Activated B cell treated with CpG ODN at 0.5 μM for 24 hours (primary cell): ENCODE data around the gene NAA40. TPM values are rescaled to one million over a fixed set of nuclear protein-coding genes. Genes with fewer than 3 reads are reported as not detected.

Experiments
- ATAC-seq: fragments of 200-7000 bp; cut with Tn5 transposase; one replicate; pipeline ENCODE4 v1.10.0; 2021; ENCODE audit warnings: low read depth, mild to moderate bottlenecking, moderate library complexity
- CTCF ChIA-PET: fragments of 350-600 bp; sonication (Branson Sonifier 250); formaldehyde crosslinking; loops from one replicate; lab custom pipeline; 2021; ENCODE audit warnings: antibody characterized with exemption; lab: Charles Lee
- POLR2A ChIA-PET: fragments of 350-600 bp; sonication (Branson Sonifier 250); formaldehyde crosslinking; loops from one replicate; lab custom pipeline; 2021; ENCODE audit warnings: antibody characterized with exemption; lab: Charles Lee
- DNase-seq: peaks from one replicate; pipeline ENCODE4 v3.0.0; 2022
- H3K27ac Mint-ChIP-seq: one replicate; pipeline ENCODE4 v1.8.0; 2020; ENCODE audit warnings: mixed read lengths
- H3K27me3 Mint-ChIP-seq: one replicate; pipeline ENCODE4 v1.8.0; 2021; ENCODE audit warnings: mixed read lengths
- H3K36me3 Mint-ChIP-seq: one replicate; pipeline ENCODE4 v1.8.0; 2021; ENCODE audit warnings: low read depth, mixed read lengths
- H3K4me1 Mint-ChIP-seq: one replicate; pipeline ENCODE4 v1.8.0; 2021; ENCODE audit warnings: mixed read lengths
- H3K4me3 Mint-ChIP-seq: one replicate; pipeline ENCODE4 v1.8.0; 2020; ENCODE audit warnings: mild to moderate bottlenecking, mixed read lengths
- H3K9me3 Mint-ChIP-seq: one replicate; pipeline ENCODE4 v1.8.0; 2020; ENCODE audit warnings: mixed read lengths
- intact Hi-C: fragments of 100-400 bp; cut with micrococcal nuclease; formaldehyde crosslinking; loops from one replicate; pipeline ENCODE4 v1.15.1; 2024
- total RNA-seq: library from RNA; stranded (reverse); gene quantifications from 2 replicates; pipeline ENCODE4 v1.2.3, GENCODE V29; 2022
- TF ChIP-seq, protein P1 (sequence below): fragments of 200-600 bp; IDR thresholded peaks from one replicate; pipeline ENCODE4 v1.8.0; 2022; ENCODE audit warnings: antibody characterized with exemption, mild to moderate bottlenecking

The NAA40 gene
- total RNA-seq, 1 donor from 2014 or later, result 28.6 TPM

DNA sequence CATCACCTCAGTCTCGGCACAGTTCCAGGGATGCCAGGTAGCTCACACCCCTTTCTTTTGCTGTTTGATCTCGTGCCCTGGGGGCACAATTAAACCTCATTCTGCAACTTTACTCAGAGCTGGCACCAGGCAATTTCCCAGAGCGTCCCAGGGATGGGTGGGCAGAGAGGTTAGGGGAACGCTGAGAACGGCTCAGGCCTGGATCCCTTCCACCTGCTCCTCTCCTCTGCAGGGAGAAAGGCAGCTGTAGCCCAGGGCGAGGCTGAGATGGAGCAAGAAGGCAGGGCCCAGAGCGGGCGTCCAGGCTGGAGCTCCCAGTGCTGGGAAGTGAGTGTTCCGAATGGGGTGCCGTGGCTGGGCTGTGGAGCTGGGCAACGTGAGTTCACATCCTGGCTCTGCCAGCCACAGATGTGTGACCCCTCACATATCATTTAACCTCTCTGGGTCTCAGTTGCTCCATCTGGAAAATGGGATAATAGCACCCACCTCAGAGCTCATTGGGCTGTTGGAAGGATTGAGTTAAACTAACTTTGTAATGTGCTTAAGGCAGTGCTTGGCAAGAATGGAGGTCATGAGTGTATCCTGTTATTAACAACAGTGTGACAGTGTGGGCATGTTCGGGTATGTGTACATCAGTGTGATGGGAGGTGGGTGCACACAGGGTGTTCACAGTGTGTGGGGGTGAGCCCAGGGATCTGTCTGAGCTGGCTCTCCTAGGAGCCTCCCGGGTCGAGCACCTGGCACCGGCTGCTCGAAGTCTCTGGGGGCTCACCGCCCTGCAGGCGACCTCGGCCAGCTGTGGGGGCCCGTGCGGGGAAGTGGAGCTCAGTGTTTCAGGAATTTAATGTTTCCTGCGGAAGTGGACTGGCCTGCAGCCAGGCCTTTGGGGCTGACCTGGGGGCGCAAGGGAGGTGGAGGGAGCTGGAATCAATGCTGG lies 63.0 kb downstream of the NAA40 start:
- ChIA-PET CTCF (interaction anchor here (1.5 to 3.7 kb wide), 4 partner anchors 141 to 165 kb away, joined by 7 to 33 read pairs (median 14); partner anchors contain the start of gene MARK2), POLR2A (no interaction called here)
- Mint-ChIP-seq H3K4me1 (peaks cover 10% of the 10 kb centered on the region), H3K4me3 (no peak overlapping the region), H3K27ac (no peak overlapping the region), H3K36me3 (peaks cover 16% of the 10 kb centered on the region), H3K9me3 (no peaks in the 10 kb centered on the region), H3K27me3 (peaks cover 11% of the 10 kb centered on the region)
- intact Hi-C loops, result loop anchor here (2.0 kb wide), 1 partner anchor 27 kb away; the partner anchor contains the start of gene COX8A
- TF ChIP-seq, protein P1, sequence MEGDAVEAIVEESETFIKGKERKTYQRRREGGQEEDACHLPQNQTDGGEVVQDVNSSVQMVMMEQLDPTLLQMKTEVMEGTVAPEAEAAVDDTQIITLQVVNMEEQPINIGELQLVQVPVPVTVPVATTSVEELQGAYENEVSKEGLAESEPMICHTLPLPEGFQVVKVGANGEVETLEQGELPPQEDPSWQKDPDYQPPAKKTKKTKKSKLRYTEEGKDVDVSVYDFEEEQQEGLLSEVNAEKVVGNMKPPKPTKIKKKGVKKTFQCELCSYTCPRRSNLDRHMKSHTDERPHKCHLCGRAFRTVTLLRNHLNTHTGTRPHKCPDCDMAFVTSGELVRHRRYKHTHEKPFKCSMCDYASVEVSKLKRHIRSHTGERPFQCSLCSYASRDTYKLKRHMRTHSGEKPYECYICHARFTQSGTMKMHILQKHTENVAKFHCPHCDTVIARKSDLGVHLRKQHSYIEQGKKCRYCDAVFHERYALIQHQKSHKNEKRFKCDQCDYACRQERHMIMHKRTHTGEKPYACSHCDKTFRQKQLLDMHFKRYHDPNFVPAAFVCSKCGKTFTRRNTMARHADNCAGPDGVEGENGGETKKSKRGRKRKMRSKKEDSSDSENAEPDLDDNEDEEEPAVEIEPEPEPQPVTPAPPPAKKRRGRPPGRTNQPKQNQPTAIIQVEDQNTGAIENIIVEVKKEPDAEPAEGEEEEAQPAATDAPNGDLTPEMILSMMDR, result no peak
- DNase-seq, result no peak
- ATAC-seq, result no peak

DNA sequence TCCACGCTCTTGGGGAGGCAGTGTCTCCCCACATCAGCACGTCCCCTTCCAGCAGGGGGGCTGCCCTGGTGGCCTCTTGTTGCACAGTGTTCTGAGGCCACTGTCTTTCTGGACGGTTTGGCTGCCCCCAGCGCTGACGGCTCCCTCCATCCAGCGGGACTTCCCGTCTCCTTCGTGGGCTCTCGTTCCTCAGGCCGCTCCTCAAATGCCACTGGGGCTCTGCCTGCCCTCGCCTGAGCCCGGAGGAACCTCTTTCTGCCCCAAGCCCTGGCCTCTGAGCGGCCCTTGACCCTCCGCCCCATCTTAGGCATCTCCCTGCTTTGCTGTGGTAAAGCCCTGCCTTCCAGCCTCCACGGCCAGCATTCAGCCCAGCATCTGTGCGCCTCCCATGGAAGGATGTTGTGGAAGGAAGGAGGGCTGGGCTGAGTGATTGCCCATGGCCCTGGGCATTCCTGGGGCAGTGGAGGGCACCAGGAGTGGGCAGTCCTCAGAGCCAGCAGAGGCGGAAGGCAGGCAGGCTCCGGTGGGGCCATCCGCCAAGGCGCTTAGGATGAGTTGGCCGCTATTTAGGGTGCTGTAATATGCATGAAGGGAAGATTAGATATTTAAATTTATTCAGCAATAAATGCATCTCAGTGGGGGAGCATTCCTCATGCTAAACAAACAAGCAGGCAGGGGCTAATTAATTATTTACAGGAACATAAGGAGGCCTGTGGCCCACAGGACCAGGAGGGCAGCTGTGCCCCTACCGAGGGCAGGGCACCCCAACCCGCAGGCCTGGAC lies 65.2 kb downstream of the NAA40 start:
- Mint-ChIP-seq H3K9me3 (no peaks in the 10 kb centered on the region), H3K4me1 (peaks cover 13% of the 10 kb centered on the region), H3K4me3 (no peak overlapping the region), H3K27ac (no peak overlapping the region), H3K36me3 (no peaks in the 10 kb centered on the region), H3K27me3 (peaks cover 29% of the 10 kb centered on the region)
- POLR2A ChIA-PET, result no interaction called here
- ATAC-seq, result no peak
- TF ChIP-seq, protein P1, result no peak
- intact Hi-C loops, result no loop called here
- CTCF ChIA-PET, result no interaction called here
- DNase-seq, result no peak

DNA sequence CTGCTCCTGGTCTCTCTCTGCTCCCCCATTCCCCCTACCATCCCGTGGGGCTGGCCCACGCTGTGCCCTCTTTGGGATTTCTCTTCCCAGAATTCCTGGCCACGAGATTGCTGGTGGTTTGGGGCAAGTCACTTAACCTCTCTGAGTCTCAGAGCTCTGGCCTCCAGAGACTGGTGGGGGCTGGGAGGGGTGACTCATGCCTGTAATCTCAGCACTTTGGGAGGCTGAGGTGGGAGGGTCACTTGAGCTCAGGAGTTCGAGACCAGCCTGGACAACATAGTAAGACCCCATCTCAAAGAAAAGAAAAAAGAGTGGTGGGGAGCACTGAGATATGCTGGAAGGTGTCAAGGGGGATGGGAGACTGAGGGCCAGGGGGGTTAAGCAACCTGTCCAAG lies 65.8 kb downstream of the NAA40 start:
- TF ChIP-seq, protein P1, result no peak
- no peak overlapping the region for H3K27ac Mint-ChIP-seq
- intact Hi-C loops, result no loop called here
- H3K4me3 Mint-ChIP-seq, result no peak overlapping the region
- peaks cover 29% of the 10 kb centered on the region for H3K27me3 Mint-ChIP-seq
- ChIA-PET POLR2A (no interaction called here), CTCF (interaction anchor here (0.6 kb wide), 1 partner anchor 195 kb away, joined by 3 read pairs; no protein-coding TSS in a partner anchor)
- no peaks in the 10 kb centered on the region for H3K36me3 Mint-ChIP-seq
- ATAC-seq, result no peak
- no peaks in the 10 kb centered on the region for H3K9me3 Mint-ChIP-seq
- DNase-seq, result no peak
- peaks cover 13% of the 10 kb centered on the region for H3K4me1 Mint-ChIP-seq

DNA sequence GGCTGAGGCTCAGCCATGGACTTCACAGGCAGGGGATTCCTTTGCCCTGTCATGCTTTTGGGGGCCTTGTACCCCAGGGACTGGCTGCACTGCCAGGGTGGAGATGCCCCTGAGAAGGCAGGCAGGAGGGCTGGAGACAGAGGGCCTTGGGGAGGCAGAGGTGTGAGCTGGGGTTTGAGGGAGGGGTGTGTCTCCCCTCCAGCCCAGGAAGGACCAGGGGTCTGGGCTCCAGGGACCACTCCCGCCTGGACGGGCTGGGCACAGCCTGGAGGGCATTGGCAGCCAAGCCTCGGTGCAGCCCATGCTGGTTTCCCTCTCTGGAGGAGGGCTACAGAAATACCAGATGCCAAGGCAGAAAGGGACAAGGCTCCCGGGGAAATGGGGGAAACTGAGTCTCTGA lies 66.9 kb downstream of the NAA40 start:
- intact Hi-C loops, result no loop called here
- no peak for DNase-seq
- Mint-ChIP-seq H3K36me3 (no peaks in the 10 kb centered on the region), H3K9me3 (peaks cover 1% of the 10 kb centered on the region), H3K4me1 (peaks cover 10% of the 10 kb centered on the region), H3K27me3 (peaks cover 30% of the 10 kb centered on the region), H3K27ac (no peak overlapping the region), H3K4me3 (no peak overlapping the region)
- POLR2A ChIA-PET, result no interaction called here
- CTCF ChIA-PET, result no interaction called here
- no peak for ATAC-seq
- TF ChIP-seq, protein P1, result no peak

DNA sequence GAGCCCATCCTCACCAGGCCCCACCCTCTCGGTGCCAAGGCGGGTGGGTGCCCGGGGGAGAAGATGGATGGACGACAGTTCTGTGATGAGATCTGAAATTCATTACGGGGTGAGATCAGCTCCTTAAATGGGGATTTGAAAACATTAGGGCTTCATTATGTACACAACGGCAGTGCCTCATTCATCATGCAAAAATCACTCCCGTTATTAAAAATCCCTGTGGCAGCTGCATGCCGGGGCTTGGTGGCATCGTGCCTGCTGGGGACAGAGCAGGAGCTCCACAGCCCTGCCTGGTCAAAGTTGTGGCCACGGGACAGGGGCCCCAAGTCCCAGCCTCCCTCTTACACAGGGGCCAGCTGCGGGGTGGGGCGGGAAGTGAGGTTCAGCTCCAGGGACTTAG lies 67.6 kb downstream of the NAA40 start:
- no peaks in the 10 kb centered on the region for H3K36me3 Mint-ChIP-seq
- intact Hi-C loops, result no loop called here
- no peak overlapping the region for H3K27ac Mint-ChIP-seq
- H3K4me3 Mint-ChIP-seq, result no peak overlapping the region
- DNase-seq (no peak), ATAC-seq (no peak)
- CTCF ChIA-PET, result no interaction called here
- TF ChIP-seq, protein P1, result no peak
- peaks cover 3% of the 10 kb centered on the region for H3K9me3 Mint-ChIP-seq
- peaks cover 10% of the 10 kb centered on the region for H3K4me1 Mint-ChIP-seq
- peaks cover 32% of the 10 kb centered on the region for H3K27me3 Mint-ChIP-seq
- POLR2A ChIA-PET, result no interaction called here
